Aorta (tissue), 5 donors: ENCODE data around the gene DERL3. TPM values are rescaled to one million over a fixed set of nuclear protein-coding genes. Genes with fewer than 3 reads are reported as not detected.
"Not testable (repeated sequence)": the region's sequence is repeated elsewhere in the genome, so short reads cannot be mapped to it uniquely, and the experiment has no call there.

Experiments used
- ATAC-seq: fragments of 200-7000 bp; cut with Tn5 transposase; one replicate; pipeline ENCODE4 v1.9.1; 2022; ENCODE audit warnings: moderate library complexity; ENCODE audit not compliant: low FRiP score
- DNase-seq, 2 donors: peaks; one replicate each; pipeline ENCODE4 v3.0.0-alpha.2; 2020
- H3K27ac ChIP-seq, 2 donors: one replicate each; pipeline ENCODE4 v1.5.1; 2013; ENCODE audit warnings: low read length in 2 of 2, mild to moderate bottlenecking in 2 of 2, moderate library complexity in 2 of 2, control low read depth in 1 of 2, inconsistent platforms in 1 of 2, low read depth in 1 of 2
- H3K27me3 ChIP-seq, 2 donors: one replicate each; pipeline ENCODE4 v1.6.1; 2013; ENCODE audit warnings: control low read depth in 1 of 2, low read length in 1 of 2, mild to moderate bottlenecking in 1 of 2, moderate library complexity in 1 of 2; ENCODE audit not compliant: insufficient read depth in 2 of 2, control insufficient read depth in 1 of 2
- H3K36me3 ChIP-seq, 2 donors: one replicate each; pipeline ENCODE4 v1.6.1; 2013; ENCODE audit warnings: control low read depth in 1 of 2, low read length in 1 of 2, mild to moderate bottlenecking in 1 of 2; ENCODE audit not compliant: insufficient read depth in 2 of 2, control insufficient read depth in 1 of 2
- H3K4me1 ChIP-seq, 2 donors: one replicate each; pipeline ENCODE4 v1.6.1; 2013; ENCODE audit warnings: low read length in 2 of 2, control low read depth in 1 of 2, mild to moderate bottlenecking in 1 of 2, moderate library complexity in 1 of 2; ENCODE audit not compliant: insufficient read depth in 2 of 2, control insufficient read depth in 1 of 2
- H3K4me3 ChIP-seq, 2 donors: one replicate each; pipeline ENCODE4 v1.5.1; 2013; ENCODE audit warnings: low read length in 2 of 2, control low read depth in 1 of 2, mild to moderate bottlenecking in 1 of 2
- H3K9me3 ChIP-seq: one replicate; pipeline ENCODE4 v1.6.1; 2013; ENCODE audit warnings: mild to moderate bottlenecking, low read length; ENCODE audit not compliant: control insufficient read depth
- WGBS, 2 donors: extraction: QIAGEN DNeasy Blood & Tissue Kit; methylation state at CpG; one replicate each; pipeline ENCODE4 v1.1.7; 2013; 5-methylcytosine and 5-hydroxymethylcytosine counted together
- intact Hi-C, 2 donors: fragments of 100-400 bp; cut with DNase I; formaldehyde crosslinking; loops; one replicate each; pipeline versions ENCODE4 v1.14.2 to v1.15.0; 2022
- polyA plus RNA-seq, 2 donors: library from polyadenylated mRNA; stranded (reverse); fragments of 200-250 nt; gene quantifications; one replicate each; pipeline ENCODE4 v1.2.3, GENCODE V29; 2013
- total RNA-seq, 2 donors: library from RNA; stranded (reverse); fragmentation: NEBNext Ultra II Directional; extraction: Animal tissue kit (Norgen Biotek cat#: 25700); gene quantifications; one replicate each; pipeline ENCODE4 v1.2.1, GENCODE V29; 2021
- donor health status: healthy with polysubstance abuse.
- donor health status: Bipolar disorder and iron deficiency.
- donor health status: DM: no; HTN: no; CAD: no.
- donor health status: DM: no; HTN: no; CAD: no.
- donor health status: DM: yes; HTN: yes; CAD: no.

DERL3 gene
- total and polyA plus RNA-seq, 4 donors, result 1.4 to 6.1 (median 2.9) TPM

DNA sequence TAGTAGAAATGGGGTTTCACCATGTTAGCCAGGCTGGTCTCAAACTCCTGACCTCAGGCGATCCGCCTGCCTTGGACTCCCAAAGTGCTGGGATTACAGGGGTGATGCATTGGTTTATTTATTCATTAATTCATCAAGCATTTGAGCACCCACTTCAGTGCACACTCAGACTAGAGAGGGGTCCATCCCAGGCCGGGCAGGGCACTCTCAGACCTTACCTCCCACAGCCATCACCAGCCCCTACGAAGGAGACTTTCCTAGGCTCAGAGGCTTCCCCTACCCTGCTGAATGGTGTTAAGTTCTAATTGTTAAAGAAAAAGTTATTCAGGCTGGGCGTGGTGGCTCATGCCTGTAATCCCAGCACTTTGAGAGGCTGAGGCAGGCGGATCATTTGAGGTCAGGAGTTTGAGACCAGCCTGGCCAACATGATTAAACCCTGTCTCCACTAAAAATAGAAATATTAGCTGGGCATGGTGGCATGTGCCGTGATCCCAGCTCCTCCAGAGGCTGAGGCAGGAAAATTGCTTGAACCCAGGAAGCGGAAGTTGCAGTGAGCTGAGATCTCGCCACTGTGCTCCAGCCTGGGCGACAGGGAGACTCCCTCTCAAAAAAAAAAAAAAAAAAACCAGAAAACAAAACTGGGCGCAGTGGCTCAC lies 25.8 kb upstream of the DERL3 start:
- not testable (repeated sequence) for H3K9me3 ChIP-seq, H3K36me3 ChIP-seq, DNase-seq, H3K27me3 ChIP-seq, H3K4me3 ChIP-seq, ATAC-seq, H3K27ac ChIP-seq, H3K4me1 ChIP-seq
- intact Hi-C loops, result loop anchor here in 1 of 2 donors (10.0 kb wide), 1 partner anchor 90 kb away; no protein-coding TSS in a partner anchor
- WGBS, 2 donors, result 68 to 78% methylated on average over 11 of the region's 11 CpGs

DNA sequence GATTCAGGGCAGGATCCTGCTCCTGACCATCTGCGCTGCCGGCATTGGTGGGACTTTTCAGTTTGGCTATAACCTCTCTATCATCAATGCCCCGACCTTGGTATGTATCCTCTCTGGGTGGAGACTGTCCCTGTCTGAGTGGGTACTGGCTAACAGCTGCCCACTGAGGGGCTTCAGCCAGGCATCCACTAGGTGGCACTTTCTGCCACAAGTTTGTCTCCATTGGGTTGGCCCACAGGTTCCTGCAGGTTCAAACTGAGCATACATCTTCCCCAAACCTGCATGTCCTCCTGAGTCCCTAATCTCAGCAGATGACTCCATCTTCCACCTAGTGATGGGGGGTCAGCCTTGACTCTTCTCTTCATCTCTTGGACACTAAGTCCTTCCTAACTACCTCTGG lies 23.3 kb upstream of the DERL3 start:
- 78% methylated on average over 3 of the region's 3 CpGs for WGBS, 2 donors

GRCh38 chr22:23860187-23860586 lies 21.4 kb upstream of the DERL3 start:
- H3K9me3 ChIP-seq, ATAC-seq, H3K27me3 ChIP-seq, DNase-seq, H3K36me3 ChIP-seq, H3K4me3 ChIP-seq, H3K27ac ChIP-seq, H3K4me1 ChIP-seq: not testable (repeated sequence)
- WGBS, 2 donors, result 92 to 96% methylated on average over 8 of the region's 8 CpGs
- intact Hi-C loops, result loop anchor here in 1 of 2 donors (10.0 kb wide), 1 partner anchor 95 kb away; no protein-coding TSS in a partner anchor

More for the DNA sequence above, 23.3 kb upstream of the DERL3 start:
- DNase-seq (no peak), ATAC-seq (no peak)
- H3K4me3 ChIP-seq, result no peak overlapping the region
- no peaks in the 10 kb centered on the region for H3K4me1 ChIP-seq
- intact Hi-C loops, result loop anchor here in 1 of 2 donors (10.0 kb wide), 1 partner anchor 93 kb away; no protein-coding TSS in a partner anchor
- H3K9me3 ChIP-seq, result no peaks in the 10 kb centered on the region
- no peaks in the 10 kb centered on the region for H3K36me3 ChIP-seq
- no peak overlapping the region for H3K27ac ChIP-seq
- no peaks in the 10 kb centered on the region for H3K27me3 ChIP-seq

- intact Hi-C loops, result loop anchor here in 1 of 2 donors (5.0 kb wide), 1 partner anchor 33 kb away; the partner anchor contains the start of gene MIF
- Histone ChIP-seq H3K4me1 (peaks cover 0 to 2% of the 10 kb centered on the region in 2 donors), H3K36me3 (no peaks in the 10 kb centered on the region), H3K9me3 (no peaks in the 10 kb centered on the region), H3K4me3 (no peak overlapping the region), H3K27ac (no peak overlapping the region), H3K27me3 (no peaks in the 10 kb centered on the region)
- WGBS, 2 donors, result 97 to 99% methylated on average over 4 of the region's 4 CpGs
- DNase-seq (no peak), ATAC-seq (no peak)
Observed at GRCh38 chr22:23859201-23859600, 20.4 kb upstream of the DERL3 start.

DNA sequence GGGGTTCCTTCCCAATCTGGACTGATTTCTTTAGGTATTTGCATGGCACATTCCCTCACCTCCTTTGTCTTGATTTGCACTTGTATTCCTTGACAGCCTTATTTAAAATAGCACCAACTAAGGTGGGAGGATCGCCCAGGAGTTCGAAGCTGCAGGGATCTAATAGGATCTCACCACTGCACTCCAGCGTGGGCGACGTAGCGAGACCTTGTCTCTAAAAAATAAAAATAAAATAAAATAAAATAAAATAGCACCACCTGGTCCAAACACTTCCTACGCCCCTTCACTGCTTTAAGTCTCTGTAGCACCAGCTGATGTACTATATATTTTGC lies 19.6 kb upstream of the DERL3 start:
- WGBS, 2 donors, result 52 to 53% methylated on average over 7 of the region's 7 CpGs
- no peaks in the 10 kb centered on the region for H3K9me3 ChIP-seq
- peaks cover 0 to 2% of the 10 kb centered on the region in 2 donors for H3K4me1 ChIP-seq
- H3K27me3 ChIP-seq, result no peaks in the 10 kb centered on the region
- no peaks in the 10 kb centered on the region for H3K36me3 ChIP-seq
- peak overlapping the region in 1 of 2 donors; percentile 23 for H3K4me3 ChIP-seq
- no peak overlapping the region for H3K27ac ChIP-seq
- DNase-seq (no peak), ATAC-seq (no peak)
- intact Hi-C loops, result loop anchor here in 1 of 2 donors (5.0 kb wide), 1 partner anchor 34 kb away; the partner anchor contains the start of gene MIF

DNA sequence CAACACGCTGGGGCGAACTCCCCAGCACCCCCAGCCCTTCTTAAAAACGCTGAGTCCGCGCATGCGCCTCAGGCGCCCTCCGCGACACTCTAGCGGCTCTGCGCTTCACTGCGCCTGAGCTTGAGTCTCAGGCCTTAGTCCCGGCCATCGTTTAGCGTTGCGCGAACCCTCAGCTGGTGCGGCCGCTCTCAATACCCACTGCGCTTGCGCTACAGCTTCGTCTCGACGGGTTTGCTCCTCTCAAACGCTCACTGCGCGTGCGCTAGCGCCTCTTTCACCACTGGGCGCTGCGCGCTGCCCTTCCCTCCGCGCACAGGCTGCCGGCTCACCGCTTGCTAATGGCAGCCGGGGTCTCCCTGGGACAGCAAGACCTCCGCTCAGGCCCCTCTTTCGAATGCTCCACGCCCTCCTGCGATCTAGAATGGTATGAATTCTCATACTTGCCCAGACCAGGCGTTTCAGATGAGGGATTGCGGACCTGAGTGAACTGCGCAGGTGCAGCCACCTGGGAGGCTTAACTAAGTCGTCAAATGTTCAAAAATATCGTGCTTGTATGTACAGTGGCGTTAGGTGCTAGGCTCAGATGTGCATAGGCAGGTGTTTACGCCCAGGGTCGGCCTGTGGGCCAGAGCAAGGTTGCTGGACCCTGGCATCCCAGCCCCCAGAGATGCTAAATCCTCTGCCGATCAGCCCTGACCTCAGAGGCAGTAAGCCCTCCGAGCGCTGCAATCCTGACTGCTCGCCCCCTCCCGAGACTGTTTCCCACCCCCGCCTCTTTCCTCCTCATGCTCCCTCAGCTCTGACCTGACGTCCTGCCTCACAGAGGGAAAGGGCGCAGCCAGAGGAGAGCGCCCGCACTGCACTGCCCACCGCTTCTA lies 19.0 kb upstream of the DERL3 start, which contains the start of gene SLC2A11:
SLC2A11 (plus strand) TSS at position 270 of the 878 bp plus-strand sequence; CDS start at position 395, 125 bp downstream.
- ATAC-seq (peak; percentile 98), DNase-seq (peak; percentile 99)
- WGBS, 2 donors, result 0 to 1% methylated on average over 59 to 60 of the region's 60 CpGs
- peak within 1 kb of the TSS; percentile 23 to 73 for H3K4me3 ChIP-seq
- H3K9me3 ChIP-seq, result no peaks in the 10 kb centered on the region
- intact Hi-C loops, result loop anchor here in 1 of 2 donors (5.0 kb wide), 1 partner anchor 34 kb away; the partner anchor contains the start of gene MIF
- no peaks in the 10 kb centered on the region for H3K36me3 ChIP-seq
- peak within 1 kb of the TSS; percentile 8 to 80 for H3K27ac ChIP-seq
- no peaks in the 10 kb centered on the region for H3K27me3 ChIP-seq
- H3K4me1 ChIP-seq, result peaks cover 0 to 2% of the 10 kb centered on the region in 2 donors

DNA sequence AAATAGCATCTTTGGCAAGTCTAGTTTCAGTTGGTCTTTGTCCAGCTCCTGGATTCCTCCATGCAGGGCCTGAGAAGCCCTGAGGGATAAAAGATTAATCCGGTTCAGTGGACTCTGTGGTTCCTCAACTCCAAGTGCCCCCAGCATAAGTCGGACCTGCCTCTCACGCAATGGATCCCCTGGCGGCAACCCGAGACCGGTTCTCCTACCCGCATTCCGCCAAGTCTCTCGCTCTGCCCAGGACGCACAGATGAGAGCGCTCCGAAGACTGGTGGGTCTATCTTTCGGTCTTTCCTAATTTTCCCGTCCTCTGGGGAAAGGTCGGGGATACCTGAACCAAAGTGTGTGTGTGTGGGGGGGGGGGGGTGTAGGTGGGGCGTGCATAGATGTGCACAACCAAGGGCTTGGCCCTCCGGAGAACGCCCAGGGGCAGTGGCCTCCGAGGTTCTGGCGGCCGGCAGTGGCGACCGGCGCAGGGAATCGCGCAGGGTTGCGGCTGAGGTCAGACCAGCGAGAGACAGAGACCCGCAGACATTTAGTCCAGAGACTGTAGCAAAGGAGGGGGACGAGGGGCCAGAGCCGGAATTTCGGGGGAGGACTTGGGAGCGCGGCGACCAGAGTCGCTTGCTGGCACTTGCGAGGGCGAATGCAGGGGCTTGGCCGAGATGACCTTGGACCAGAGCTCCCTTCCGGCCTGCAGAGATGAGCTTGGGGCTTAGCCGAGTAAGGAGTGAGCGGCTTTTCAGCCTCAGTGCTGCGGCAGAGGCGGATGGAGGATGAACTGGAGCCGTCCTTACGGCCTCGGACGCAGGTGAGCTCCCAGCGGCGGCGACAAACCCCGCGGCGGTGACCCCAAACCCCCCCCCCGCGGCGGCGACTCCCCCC lies 18.2 kb upstream of the DERL3 start:
- peak; percentile 77 for ATAC-seq
- Histone ChIP-seq H3K4me3 (peak overlapping the region; percentile 23 to 58), H3K36me3 (no peaks in the 10 kb centered on the region), H3K27ac (peak overlapping the region; percentile 8 to 80), H3K27me3 (no peaks in the 10 kb centered on the region), H3K9me3 (no peaks in the 10 kb centered on the region), H3K4me1 (peaks cover 0 to 2% of the 10 kb centered on the region in 2 donors)
- peak in 1 of 2 donors; percentile 66 for DNase-seq
- intact Hi-C loops, result loop anchor here in 1 of 2 donors (5.0 kb wide), 1 partner anchor 35 kb away; the partner anchor contains the start of gene MIF
- WGBS, 2 donors, result 1 to 2% methylated on average over 53 to 58 of the region's 58 CpGs

GRCh38 chr22:23850136-23850611 lies 11.4 kb upstream of the DERL3 start:
- Histone ChIP-seq H3K4me1 (no peaks in the 10 kb centered on the region), H3K4me3 (no peak overlapping the region), H3K9me3 (no peaks in the 10 kb centered on the region), H3K36me3 (no peaks in the 10 kb centered on the region), H3K27me3 (no peaks in the 10 kb centered on the region), H3K27ac (no peak overlapping the region)
- intact Hi-C loops, result no loop called here
- ATAC-seq, result no peak
- no peak for DNase-seq
- 81 to 82% methylated on average over 16 of the region's 16 CpGs for WGBS, 2 donors
